Panc1 (cell line): ENCODE results near the gene CSF3R.
"Not testable (repeated sequence)": the region's sequence is repeated elsewhere in the genome, so short reads cannot be mapped to it uniquely, and the experiment has no call there.

ENCODE experiments used
- POLR2AphosphoS5 ChIP-seq: IDR thresholded peaks from 2 replicates; pipeline ENCODE4 v1.6.1; 2012; ENCODE audit warnings: mild to moderate bottlenecking, low read depth, low read length, moderate library complexity
- TCF7L2 ChIP-seq: IDR thresholded peaks from 2 replicates; pipeline ENCODE4 v1.6.1; 2011; ENCODE audit warnings: mild to moderate bottlenecking, low read depth, low read length, inconsistent platforms
- TF ChIP-seq, protein P1 (sequence below): fragments of 450-650 bp; IDR thresholded peaks from 2 replicates; pipeline ENCODE4 v1.5.1; 2017; ENCODE audit warnings: mild to moderate bottlenecking
- TF ChIP-seq, protein P2 (sequence below), 2 experiments: IDR thresholded peaks; 2 replicates each; pipeline ENCODE4 v1.6.1; 2011 to 2012; ENCODE audit warnings: low read depth in 2 of 2, control low read depth in 1 of 2, low read length in 1 of 2, mild to moderate bottlenecking in 1 of 2, moderate library complexity in 1 of 2; ENCODE audit not compliant: insufficient read depth in 1 of 2

DNA sequence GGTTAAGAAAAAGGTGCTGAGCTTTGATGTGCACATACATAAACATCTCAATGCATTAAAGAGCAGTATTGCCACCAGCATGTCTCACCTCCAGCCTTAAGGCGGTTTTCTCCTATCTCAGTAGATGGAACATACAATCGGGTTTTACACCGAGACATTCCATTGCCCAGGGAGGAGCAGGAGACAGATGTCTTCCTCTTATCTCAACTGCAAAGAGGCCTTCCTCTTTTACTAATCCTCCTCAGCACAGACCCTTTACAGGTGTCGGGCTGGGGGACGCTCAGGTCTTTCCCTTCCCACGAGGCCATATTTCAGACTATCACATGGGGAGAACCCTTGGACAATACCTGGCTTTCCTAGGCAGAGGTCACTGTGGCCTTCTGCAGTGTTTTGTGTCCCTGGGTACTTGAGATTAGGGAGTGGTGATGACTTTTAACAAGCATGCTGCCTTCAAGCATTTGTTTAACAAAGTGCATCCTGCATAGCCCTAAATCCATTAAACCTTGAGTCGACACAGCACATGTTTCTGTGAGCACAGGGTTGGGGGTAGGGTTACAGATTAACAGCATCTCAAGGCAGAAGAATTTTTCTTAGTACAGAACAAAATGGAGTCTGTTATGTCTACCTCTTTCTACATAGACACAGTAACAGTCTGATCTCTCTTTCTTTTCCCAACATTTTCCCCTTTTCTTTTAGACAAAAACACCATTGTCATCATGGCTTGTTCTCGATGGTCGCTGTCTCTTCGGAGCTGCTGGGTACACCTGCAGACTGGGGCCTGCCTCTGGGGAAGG, 6.7 kb upstream of the CSF3R start:
- TF ChIP-seq, protein P1, sequence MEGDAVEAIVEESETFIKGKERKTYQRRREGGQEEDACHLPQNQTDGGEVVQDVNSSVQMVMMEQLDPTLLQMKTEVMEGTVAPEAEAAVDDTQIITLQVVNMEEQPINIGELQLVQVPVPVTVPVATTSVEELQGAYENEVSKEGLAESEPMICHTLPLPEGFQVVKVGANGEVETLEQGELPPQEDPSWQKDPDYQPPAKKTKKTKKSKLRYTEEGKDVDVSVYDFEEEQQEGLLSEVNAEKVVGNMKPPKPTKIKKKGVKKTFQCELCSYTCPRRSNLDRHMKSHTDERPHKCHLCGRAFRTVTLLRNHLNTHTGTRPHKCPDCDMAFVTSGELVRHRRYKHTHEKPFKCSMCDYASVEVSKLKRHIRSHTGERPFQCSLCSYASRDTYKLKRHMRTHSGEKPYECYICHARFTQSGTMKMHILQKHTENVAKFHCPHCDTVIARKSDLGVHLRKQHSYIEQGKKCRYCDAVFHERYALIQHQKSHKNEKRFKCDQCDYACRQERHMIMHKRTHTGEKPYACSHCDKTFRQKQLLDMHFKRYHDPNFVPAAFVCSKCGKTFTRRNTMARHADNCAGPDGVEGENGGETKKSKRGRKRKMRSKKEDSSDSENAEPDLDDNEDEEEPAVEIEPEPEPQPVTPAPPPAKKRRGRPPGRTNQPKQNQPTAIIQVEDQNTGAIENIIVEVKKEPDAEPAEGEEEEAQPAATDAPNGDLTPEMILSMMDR: not testable (repeated sequence)
- not testable (repeated sequence) for TF ChIP-seq POLR2AphosphoS5, TCF7L2
- TF ChIP-seq, protein P2, sequence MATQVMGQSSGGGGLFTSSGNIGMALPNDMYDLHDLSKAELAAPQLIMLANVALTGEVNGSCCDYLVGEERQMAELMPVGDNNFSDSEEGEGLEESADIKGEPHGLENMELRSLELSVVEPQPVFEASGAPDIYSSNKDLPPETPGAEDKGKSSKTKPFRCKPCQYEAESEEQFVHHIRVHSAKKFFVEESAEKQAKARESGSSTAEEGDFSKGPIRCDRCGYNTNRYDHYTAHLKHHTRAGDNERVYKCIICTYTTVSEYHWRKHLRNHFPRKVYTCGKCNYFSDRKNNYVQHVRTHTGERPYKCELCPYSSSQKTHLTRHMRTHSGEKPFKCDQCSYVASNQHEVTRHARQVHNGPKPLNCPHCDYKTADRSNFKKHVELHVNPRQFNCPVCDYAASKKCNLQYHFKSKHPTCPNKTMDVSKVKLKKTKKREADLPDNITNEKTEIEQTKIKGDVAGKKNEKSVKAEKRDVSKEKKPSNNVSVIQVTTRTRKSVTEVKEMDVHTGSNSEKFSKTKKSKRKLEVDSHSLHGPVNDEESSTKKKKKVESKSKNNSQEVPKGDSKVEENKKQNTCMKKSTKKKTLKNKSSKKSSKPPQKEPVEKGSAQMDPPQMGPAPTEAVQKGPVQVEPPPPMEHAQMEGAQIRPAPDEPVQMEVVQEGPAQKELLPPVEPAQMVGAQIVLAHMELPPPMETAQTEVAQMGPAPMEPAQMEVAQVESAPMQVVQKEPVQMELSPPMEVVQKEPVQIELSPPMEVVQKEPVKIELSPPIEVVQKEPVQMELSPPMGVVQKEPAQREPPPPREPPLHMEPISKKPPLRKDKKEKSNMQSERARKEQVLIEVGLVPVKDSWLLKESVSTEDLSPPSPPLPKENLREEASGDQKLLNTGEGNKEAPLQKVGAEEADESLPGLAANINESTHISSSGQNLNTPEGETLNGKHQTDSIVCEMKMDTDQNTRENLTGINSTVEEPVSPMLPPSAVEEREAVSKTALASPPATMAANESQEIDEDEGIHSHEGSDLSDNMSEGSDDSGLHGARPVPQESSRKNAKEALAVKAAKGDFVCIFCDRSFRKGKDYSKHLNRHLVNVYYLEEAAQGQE (IDR thresholded peaks at IDR 0.05; ENCODE audit: insufficient read depth in 1 of 2, low read depth in 2 of 2, low read length in 1 of 2): not testable (repeated sequence)
